Activated CD8-positive, alpha-beta memory T cell treated with anti-CD3 and anti-CD28 coated beads, Interleukin-2, amount 50 U/mL, for 1 hour (primary cell): ENCODE results near the gene EPHX1.

Experiments
- DNase-seq: peaks from one replicate; pipeline ENCODE4 v3.0.0-alpha.2; 2020; ENCODE audit errors: extremely low read depth

Gene EPHX1

GRCh38 chr1:225842788-225843425, 33.0 kb downstream of the EPHX1 start:
- no peak for DNase-seq

- no peak for DNase-seq
Observed at GRCh38 chr1:225843426-225843795, 33.5 kb downstream of the EPHX1 start.

- no peak for DNase-seq
Observed at GRCh38 chr1:225844236-225845061, 34.5 kb downstream of the EPHX1 start.

GRCh38 chr1:225845097-225845496, 35.2 kb downstream of the EPHX1 start:
- DNase-seq: no peak

- DNase-seq: no peak
Observed at GRCh38 chr1:225845571-225846259, 35.8 kb downstream of the EPHX1 start.

GRCh38 chr1:225846331-225847310, 36.7 kb downstream of the EPHX1 start:
- no peak for DNase-seq

- DNase-seq: no peak
Observed at GRCh38 chr1:225847610-225848009, 37.7 kb downstream of the EPHX1 start.

- DNase-seq: peak; percentile 22
Observed at GRCh38 chr1:225848030-225848955, 38.4 kb downstream of the EPHX1 start.

GRCh38 chr1:225849925-225850324, 40.0 kb downstream of the EPHX1 start:
- no peak for DNase-seq

- DNase-seq: no peak
Observed at GRCh38 chr1:225850370-225850769, 40.4 kb downstream of the EPHX1 start.

GRCh38 chr1:225851805-225852204, 41.9 kb downstream of the EPHX1 start:
- DNase-seq: no peak

- no peak for DNase-seq
Observed at GRCh38 chr1:225852413-225853124, 42.6 kb downstream of the EPHX1 start.

- DNase-seq: no peak
Observed at GRCh38 chr1:225853441-225853840, 43.5 kb downstream of the EPHX1 start.

GRCh38 chr1:225855503-225856300, 45.8 kb downstream of the EPHX1 start:
- no peak for DNase-seq

- DNase-seq: no peak
Observed at GRCh38 chr1:225857256-225857655, 47.3 kb downstream of the EPHX1 start.

GRCh38 chr1:225859151-225859550, 49.2 kb downstream of the EPHX1 start:
- no peak for DNase-seq

- DNase-seq: no peak
Observed at GRCh38 chr1:225860107-225860506, 50.2 kb downstream of the EPHX1 start.

GRCh38 chr1:225860876-225861441, 51.0 kb downstream of the EPHX1 start:
- DNase-seq: no peak
